ENCODE measurements around the gene ERCC2.

Gene ERCC2

DNA sequence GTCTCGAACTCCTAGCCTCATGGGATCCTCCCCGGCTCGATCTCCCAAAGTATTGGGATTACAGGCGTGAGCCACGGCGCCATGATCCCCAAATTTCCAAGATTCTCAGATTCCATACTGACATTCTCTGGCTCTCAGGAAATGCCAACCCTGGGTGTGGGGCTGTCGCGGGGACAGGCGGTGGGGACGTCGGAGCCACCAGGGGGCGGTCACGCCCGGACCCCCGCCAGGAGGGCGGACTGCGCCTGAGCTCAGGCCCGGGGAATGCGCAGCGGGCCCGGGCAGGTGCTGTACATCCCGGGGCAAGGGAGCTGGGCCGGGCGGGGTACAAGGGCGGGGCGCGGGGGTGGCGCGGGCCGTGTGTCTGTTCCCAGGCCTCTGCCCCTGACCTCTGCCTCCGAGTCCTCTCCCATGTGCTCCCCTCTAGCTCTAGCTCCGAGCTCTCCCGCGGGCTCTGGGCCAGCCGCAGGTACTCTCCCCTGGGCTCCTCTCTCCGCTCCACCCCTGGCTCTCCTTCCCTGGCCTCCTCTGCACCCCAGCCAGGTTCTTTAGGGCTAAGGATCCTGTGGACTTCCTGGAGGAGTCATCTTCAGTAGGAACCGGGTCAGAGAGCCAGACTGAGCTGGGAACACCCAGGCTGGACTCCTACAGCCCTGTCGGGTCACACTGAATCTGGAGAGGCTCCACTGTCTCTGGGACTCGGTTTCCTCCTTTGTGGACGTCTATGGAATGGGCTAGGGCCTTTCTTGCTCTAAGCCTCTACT lies 32.1 kb upstream of the ERCC2 start:
- DNase-seq (ENCODE audit: low read depth in 1 of 2, low spot score in 1 of 2), result no peak

DNA sequence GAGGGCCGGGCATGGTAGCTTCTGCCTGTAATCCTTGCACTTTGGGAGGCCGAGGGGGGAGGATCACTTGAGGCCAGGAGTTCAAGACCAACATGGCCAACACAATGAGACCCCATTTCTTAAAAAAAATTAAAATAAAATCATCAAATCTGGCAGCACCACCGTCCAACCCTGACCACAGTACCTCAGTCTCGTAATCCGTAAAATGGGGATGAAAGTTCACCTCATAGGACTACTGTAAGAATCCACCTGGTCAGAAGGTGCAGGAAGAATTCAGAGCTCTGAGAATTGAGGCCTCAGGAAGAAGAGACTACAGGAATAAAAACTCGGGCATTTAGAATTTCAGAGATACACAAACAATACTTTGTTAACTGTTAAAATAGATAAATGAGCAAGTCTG lies 31.4 kb upstream of the ERCC2 start:
- DNase-seq (ENCODE audit: low read depth in 1 of 2, low spot score in 1 of 2), result no peak

DNA sequence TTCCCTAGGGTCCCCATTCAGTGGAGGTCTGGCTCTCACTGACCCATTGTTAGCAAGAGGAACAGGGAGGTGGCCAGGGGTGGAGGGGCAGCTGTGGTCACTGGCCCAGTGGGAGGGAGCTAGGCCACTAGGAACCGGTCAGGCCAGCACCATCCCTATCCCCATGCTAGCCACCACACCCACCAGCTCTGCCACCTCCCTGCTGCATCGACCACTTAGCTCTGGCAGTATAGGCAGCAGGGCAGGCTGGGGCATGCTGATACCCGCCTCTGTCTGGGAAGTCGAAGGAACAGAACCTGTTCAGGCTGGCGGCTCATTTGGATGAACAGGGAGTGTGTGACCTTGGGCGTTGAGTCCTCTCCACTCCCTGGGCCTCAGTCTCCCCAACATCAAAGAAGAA lies 29.8 kb upstream of the ERCC2 start:
- no peak for DNase-seq (ENCODE audit: low read depth in 1 of 2, low spot score in 1 of 2)

- DNase-seq (ENCODE audit: low read depth in 1 of 2, low spot score in 1 of 2), result no peak
These were observed 25.6 kb upstream of the ERCC2 start for GRCh38 chr19:45395821-45396617.

- DNase-seq (ENCODE audit: low read depth in 1 of 2, low spot score in 1 of 2), result no peak
These were observed 21.7 kb upstream of the ERCC2 start for GRCh38 chr19:45391871-45392665.

DNA sequence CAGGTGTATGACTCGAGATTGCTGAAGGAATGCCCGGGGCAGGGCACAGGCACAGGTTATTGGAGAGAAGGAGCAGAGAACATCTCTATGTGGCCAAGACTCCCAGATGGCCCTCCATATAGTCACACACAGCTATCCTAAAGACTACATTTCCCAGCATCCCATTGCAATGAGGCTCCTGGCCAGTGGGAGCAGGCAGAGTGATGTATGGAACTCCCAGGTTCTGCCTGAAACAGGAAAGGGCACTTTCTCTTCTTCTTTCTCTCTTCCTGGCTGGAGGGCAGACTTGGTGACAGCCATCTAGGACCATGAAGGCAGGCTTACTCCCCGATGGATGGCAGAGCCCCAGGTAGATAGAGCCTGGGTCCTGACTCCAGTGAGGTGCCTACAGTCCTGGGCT lies 21.0 kb upstream of the ERCC2 start:
- no peak for DNase-seq (ENCODE audit: low read depth in 1 of 2, low spot score in 1 of 2)

DNA sequence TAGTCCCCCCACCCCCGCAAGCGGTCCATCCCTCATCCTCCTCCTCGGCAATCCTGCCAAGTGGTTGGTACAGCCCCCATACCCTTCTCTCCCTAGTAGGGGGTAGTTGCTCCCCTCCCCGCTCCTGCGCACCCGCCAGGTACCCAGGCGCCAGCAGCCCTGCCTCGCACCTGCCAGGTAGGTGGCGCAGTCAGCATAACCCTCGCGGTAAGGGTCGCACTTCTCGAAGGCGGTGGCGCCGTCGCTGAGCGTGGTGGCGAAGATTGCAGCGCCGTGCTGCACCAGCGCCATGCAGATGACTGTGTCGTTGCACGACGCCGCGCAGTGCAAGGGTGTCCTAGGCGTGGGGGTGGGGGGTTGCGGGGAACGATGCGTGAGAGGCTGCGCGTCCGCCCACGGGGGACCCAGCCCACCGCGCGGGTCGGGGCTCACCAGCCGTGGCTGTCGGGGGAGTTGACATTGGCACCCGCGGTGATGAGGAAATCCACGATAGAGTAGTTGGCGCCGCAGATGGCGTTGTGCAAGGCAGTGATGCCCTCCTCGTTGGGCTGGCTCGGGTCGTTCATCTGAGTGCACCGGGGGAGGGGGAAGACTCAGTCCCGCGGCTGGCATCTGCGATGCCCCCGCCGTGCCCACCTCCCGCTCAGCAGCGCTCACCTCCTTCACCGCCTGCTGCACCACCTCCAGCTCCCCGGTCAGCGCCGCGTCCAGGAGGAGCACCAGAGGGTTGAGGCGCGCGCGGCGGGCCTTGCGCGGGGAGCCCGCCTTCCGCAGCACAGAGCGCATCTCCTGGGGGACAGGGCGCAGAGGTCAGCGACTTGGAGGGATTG lies 15.2 kb upstream of the ERCC2 start:
- no peak for DNase-seq (ENCODE audit: low read depth in 1 of 2, low spot score in 1 of 2)

GRCh38 chr19:45382426-45382825 lies 12.1 kb upstream of the ERCC2 start:
- no peak for DNase-seq (ENCODE audit: low read depth in 1 of 2, low spot score in 1 of 2)

GRCh38 chr19:45380107-45380506 lies 9.7 kb upstream of the ERCC2 start:
- DNase-seq (ENCODE audit: low read depth in 1 of 2, low spot score in 1 of 2), result no peak

GRCh38 chr19:45376045-45376724 lies 5.8 kb upstream of the ERCC2 start:
- no peak for DNase-seq (ENCODE audit: low read depth in 1 of 2, low spot score in 1 of 2)

DNA sequence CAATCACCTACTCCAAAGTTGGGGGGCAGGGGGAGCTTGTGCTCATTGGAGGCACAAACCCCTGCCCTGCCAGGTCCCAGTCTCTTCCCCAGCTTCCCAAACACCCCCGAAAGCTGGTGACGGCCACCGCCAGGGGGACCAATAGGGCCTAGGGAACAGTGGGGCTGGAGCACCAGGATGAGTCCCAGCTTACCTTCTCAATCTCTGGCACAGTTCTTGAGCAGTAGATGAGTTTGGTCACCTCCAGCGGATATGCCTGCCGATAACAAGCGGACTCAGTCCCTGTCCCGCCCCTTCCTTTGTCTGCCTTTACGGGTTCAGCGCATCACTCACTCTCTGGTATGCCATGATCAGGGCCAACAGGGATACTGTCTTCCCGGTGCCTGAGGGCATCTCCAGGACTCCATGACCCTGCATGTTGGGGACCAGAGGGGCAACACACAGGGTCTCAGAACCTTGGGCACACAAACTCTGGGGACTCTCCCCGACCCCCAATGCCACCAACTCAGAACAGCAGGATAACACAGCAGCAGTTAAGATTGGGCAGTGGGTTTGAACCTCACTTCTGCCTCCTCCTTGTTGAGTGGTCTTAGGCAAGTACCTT lies 1.5 kb downstream of the ERCC2 start:
- DNase-seq (ENCODE audit: low read depth in 1 of 2, low spot score in 1 of 2), result no peak

- no peak for DNase-seq (ENCODE audit: low read depth in 1 of 2, low spot score in 1 of 2)
These were observed 2.2 kb downstream of the ERCC2 start for GRCh38 chr19:45368127-45368526.

DNA sequence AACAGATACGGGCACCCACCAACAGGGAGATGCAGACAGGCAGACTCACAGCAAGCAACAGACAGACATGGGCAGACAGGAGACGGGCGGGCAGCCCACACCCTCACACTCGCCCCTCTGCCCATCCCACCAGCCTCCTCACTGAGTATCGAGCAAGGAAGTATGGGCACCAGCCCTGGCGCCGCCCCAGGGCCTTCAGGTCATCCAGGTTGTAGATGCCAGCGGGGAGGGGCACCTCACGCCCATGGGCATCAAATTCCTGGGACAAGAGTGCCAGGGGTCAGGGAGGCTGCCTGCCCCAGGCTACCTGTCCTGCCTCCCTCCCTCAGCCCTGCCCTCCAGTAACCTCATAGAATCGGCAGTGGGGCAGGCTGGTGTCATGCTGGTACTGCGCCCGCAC lies 5.7 kb downstream of the ERCC2 start:
- DNase-seq (ENCODE audit: low read depth in 1 of 2, low spot score in 1 of 2), result no peak

- DNase-seq (ENCODE audit: low read depth in 1 of 2, low spot score in 1 of 2), result no peak
These were observed 6.4 kb downstream of the ERCC2 start for GRCh38 chr19:45363861-45364459.

DNA sequence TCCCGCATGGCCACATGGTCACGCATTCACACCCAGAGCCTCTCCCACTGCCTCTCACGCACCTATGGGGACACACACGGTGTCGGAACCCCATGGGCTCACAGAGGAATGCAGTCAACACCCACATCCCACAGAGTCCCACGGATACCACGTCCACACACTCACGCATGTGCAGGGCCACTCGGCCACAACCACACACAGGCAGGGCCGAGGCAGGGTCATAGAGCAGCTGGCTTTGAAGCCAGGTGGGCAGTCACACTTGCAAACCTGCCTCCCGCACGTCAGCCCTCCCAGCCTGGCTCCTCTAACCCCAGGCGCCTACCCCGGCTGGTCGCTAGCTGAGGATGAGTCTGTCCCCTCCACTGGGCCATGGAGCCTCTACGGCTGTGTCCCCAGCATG lies 8.1 kb downstream of the ERCC2 start:
- no peak for DNase-seq (ENCODE audit: low read depth in 1 of 2, low spot score in 1 of 2)

DNA sequence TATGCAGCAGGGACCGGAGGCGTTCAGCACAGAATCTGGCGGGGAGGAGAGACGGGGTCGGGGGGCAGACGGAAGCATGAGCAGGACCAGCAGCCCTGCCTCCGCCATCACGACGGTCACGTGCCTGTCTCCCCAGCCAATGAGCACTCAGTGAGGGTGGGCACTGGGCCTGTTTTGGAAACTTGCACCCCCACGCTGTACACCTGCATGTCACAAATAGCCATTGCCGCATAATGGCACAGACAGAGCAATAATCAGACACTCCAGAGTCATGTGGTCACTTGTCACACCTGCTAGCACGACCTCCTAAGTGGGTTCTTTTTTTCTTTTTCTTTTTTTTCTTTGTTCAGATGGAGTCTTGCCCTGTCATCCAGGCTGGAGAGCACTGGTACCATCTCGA lies 8.8 kb downstream of the ERCC2 start:
- DNase-seq (ENCODE audit: low read depth in 1 of 2, low spot score in 1 of 2), result no peak

- DNase-seq (ENCODE audit: low read depth in 1 of 2, low spot score in 1 of 2), result no peak
These were observed 12.1 kb downstream of the ERCC2 start for GRCh38 chr19:45358213-45358792.

DNA sequence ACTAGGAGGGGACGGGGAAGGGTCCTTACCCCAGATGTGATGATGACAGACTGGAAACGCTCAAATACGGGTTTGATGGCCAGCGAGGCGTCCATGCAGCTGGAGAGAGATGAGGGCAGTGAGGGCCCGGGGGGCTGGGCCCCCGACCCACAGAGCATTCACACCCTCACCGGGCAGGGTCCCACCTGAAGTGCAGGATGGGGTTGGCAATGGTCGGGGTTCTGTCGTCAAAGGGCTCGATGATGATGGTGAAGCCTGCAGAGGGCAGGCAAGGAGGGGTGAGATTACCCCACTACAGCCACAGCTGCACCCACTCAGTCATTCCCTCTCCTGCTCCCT lies 13.0 kb downstream of the ERCC2 start:
- no peak for DNase-seq (ENCODE audit: low read depth in 1 of 2, low spot score in 1 of 2)

- no peak for DNase-seq (ENCODE audit: low read depth in 1 of 2, low spot score in 1 of 2)
These were observed 13.5 kb downstream of the ERCC2 start for GRCh38 chr19:45356760-45357444.
